GM19468 (cell line): ENCODE results near the gene CDYL.

Experiments used
- ATAC-seq: cut with Tn5 transposase; IDR thresholded peaks from one replicate; pipeline ENCODE4 v1.9.1; 2021; ENCODE audit warnings: mild to moderate bottlenecking, moderate library complexity, moderate number of reproducible peaks; ENCODE audit not compliant: unreplicated experiment; ENCODE audit errors: extremely low read depth

CDYL gene

DNA sequence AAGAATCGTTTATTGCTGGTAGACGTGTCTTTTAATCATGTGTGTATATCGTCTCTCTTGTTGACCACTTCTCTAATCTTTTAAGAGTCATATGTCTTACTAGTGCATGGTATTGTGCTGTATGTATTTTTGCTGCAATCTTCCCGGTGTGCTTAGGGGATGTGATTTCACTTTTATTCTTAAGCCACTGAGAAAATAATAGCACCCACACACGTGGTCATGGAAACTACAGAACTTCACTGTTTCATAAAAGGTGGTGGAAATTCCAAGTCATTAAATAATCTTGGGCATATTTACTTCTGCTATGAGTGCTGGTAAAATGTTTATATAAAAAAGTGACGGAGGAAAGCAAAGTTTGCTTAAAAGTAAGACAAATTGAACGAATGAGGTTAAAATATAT lies 3.0 kb upstream of the CDYL start:
- ATAC-seq, result no peak

DNA sequence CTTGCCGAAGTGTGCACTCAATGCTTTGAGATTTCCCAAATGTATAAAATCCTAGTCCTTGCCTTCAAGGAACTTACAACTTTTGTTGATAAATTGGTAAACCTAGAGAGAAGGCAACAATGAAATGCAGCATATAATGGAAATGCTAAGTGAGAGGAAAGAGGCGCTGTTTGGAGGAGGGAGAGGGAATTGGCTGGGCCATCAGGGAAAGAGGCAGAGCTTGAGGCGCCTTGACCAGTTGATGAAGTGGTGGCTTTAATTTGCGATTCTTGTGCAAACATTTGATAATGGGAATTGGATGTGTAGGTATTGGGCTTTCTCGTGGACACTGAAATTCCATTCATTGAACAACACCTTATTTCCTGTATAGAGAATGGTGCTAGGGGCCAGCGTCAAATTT lies 1.9 kb upstream of the CDYL start:
- ATAC-seq, result no peak

DNA sequence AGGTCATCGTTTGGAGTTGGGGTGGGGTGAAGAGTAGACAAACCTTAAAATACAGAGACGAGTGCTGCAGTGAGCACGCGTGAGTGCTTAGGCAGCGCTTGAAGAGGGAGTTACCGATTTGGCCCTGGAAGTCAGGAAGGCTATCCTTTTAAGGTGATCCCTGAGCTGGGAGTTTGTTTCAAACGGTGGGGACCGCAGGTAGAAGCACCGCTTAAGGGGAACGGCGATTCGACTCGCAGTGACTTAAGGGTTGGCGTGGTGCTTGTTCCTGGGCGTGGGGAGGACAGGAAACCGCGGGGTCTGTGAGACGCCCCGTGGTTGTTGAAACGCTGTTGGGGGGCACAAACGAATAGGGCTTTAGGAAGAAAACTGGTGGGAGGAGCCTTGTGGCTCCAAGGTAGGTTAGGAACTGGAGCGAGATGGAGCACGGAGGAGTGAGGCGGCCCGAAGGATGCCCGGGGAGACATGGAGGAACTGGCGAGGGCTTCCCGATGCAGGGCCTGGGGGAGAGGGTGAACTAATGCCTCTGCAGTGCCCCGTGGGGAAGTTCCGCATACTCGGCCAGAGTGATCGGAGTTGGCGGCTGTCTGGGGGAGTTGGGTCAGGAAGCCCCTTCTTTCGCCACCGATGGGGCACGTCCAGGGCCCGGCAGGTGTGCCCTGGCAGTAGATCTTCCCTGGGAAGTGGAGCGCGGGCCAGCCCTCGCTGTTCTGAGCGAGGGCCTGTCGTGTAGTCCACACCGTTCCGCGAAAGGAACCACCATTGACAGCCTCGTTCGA lies 1.3 kb upstream of the CDYL start:
- no peak for ATAC-seq

DNA sequence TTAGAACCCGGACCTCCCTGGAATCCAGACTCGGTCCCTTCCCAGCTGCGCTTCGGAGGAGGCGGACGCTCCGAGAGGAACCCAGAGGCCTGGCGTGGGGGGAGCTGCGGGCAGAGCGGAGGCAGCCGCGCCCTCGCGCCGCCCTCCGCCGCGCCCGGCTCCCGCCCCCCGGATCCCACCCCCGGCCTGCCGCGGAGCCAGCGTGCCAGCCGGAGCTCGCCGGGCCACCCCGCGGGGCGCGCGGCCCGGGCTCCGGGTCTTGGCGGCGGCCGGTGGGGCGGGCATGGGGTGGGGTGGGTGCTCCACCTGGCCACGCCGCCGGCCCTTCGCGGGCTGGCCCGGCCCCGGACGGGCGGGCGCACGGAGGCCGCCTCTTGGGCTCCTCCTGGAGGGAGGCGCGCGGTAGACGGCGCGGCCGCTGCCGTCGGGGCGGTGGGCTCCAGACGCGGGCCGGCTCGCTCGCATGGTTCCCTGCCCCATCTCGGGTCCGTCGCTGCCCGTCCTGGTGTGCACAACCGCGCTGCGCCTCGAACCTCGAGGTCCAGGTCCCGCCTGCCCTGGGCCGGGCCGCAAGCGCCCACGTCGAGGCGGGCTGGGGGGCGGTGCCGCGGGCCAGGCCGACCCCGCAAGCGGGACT lies 592 bp upstream of the CDYL start:
- peak; percentile 10 for ATAC-seq

DNA sequence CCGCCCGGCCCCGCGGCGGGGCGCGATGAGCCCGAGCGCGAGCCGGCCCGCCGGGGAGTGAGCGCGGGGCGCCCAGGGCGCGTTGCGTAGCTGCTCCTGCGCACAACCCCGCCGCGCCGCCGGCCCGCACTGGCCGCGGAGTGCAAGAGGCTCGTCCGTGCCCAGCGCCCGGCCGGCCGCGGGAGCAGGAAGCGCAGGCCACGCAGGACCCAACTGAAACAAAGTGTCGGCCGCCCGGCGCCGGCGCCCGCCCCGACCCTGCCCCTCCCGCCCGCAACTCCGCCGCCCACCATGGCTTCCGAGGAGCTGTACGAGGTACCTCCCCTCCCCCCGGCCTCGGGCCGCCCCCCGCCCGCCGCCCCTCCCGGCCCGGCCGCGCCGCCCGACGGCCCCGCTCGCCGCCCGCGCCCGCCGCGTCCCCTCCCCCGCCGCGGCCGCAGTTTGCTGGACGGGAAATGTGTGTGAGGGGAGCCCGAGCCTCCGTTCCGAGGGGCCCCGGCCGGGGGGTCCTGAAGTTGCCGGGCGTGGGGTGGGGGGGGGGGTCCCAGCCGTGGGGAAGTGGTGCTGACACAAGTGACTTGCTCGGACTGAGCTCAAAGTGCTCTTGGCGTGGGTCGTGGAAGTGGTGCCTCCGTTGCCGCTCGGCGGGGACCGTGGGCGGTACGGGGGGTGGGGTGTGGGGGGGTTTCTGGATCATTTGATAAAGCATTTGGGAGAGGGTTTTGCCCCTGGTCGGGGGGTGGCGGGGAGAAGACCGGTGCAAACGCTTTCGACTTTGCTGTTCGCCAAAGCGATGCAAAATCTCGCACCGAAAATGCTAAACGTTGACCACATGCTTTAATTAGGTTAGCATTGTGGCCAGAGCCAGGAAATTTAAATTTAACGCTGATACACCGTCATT lies 539 bp downstream of the CDYL start:
- ATAC-seq, result peak; percentile 2

DNA sequence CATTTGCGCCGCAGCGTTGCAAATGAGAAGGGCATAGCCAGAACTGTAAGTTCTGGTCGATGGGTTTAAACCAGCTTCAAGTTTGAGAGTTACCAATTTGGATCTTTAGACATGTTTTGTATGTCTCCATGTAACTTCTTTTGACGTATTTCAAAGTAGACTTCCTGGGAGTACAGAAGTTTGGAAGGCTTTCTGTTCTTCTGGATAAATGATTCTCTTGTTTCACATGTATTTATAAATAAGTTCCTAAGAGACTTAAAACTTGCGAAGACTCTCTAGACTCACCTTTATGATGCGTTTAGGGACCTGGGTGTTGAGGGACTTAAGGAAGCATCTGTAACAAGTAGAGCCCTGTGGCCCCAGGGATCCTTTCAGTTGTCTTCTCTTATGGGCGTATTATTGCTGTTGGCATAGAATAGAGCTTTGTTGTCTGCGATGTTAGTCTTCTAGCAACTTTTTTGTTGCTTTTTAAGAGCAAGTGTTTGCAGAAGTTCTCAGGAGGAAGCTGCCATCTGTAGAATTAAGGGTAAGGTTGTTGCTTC lies 1.3 kb downstream of the CDYL start:
- no peak for ATAC-seq

DNA sequence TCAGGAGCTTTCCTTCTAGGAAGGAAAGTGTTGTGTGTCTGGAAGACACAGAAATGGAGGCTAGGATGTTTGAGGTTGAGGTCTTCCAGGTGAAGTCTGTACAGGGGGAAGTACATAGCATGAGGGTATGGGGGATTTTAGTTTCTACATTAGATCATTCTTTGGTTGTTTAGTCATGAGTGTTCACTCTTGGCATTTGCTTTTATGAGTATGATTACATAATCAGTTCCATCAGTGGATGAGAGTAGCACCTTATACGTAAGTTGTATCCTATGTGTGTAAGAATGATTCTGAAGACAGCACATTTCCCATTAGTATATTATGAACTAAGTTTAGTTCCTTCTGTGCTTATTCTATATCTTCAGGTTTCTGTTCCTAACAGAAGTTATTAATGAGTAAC lies 1.9 kb downstream of the CDYL start:
- ATAC-seq, result no peak

DNA sequence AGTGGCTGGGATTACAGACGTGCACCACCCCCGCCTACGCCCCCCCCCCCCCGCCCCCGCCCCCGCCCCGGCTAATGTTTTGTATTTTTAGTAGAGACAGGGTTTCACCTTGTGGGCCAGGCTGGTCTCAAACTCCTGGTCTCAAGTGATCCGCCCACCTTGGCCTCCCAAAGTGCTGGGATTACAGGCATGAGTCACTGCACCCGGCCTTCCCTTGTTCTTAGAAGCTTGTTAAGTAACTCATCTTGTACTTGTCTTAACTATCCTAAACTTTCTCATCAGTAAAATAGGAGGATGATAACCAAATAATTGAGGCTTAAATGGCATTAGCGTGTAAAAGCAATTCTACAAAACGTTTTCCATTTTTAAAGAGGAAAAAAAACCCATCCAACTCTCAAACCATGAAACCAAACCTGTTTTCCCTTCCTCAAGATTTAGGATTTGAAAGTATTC lies 4.2 kb downstream of the CDYL start:
- no peak for ATAC-seq

DNA sequence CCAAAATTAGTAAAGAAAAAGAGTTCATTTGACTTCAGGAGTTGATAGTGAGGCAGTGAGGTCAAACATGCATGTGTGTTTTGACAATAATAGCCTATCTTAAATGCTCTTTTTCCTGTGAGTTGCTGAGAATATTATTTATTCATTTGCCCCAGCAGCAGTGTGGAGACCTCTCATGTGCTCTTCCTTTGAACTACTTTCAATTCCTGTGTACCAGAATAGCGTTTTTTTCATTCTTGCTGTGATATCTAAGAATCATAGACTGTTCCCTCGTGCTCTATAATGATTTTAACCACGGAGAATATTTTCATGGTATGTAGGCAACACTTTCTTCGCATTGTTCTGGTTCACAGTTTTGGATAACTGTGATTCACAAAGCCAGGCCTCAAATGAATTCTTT lies 5.2 kb downstream of the CDYL start:
- peak; percentile 23 for ATAC-seq

DNA sequence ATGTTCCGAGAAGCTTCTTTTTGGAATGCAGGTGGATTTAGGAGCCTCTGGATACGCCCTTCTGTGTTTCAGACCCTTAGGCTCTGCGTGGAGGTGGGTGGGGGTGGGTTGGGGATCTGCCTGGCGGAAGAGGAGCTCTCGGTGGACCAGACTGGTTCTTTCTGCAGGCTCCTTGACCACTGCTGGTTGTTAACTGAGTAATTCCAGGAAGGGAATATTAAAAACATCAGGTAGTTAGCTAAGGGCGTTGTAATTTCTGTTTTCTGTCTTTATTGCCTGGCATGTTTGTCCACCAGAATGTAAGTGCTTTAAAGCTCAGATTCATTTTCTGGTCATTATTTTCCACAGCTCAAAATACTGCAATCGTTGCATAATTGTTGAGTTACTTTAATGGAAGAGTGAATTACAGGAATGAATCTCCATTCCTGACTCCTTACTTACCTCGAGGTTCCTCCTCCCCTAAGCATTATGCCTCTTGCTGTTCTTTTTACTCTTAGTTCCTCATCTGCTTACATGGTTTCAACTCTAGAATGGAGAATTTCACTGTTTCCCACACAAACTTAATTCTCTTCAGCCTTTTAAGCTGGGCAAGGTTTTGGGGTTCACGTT lies 5.9 kb downstream of the CDYL start:
- no peak for ATAC-seq

DNA sequence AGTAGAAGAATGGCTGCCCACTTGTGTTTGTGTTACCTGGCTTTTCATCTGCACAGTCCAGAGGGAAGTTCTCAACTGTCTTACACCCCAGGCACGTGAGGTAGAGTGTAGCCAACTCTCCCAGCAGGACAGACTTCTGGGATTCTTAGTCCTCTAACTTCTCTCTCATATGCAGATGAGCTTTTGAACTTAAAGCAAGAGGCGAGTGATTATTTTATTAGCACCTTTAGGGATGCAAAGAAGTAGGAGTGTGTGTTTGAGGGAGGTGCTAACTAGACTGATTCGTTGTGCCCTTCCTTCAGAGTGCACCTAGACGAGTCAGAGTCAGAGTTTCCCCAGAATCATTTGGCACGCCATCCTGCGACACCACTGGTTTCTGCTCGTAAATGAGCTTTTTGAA lies 10.8 kb downstream of the CDYL start:
- no peak for ATAC-seq

DNA sequence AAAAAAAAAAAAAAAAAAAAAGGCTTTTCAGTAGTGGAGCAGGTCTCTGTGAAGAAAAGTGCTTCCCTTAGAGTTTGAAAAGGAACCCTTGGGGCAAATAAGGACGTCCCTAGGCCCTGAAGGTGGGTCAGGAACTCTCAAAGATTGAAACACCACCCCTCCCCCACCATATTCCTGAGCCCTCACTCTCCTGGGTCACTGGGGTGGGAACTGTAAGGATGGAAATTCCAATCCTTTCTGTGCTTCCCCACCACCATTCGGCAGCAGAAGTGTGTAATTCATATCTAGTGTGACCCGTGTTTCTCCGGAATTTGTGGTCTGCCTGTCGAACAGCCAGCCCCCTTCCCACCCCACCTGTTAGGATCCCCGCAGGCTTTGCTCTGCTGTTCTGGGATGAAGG lies 12.3 kb downstream of the CDYL start:
- ATAC-seq, result no peak

DNA sequence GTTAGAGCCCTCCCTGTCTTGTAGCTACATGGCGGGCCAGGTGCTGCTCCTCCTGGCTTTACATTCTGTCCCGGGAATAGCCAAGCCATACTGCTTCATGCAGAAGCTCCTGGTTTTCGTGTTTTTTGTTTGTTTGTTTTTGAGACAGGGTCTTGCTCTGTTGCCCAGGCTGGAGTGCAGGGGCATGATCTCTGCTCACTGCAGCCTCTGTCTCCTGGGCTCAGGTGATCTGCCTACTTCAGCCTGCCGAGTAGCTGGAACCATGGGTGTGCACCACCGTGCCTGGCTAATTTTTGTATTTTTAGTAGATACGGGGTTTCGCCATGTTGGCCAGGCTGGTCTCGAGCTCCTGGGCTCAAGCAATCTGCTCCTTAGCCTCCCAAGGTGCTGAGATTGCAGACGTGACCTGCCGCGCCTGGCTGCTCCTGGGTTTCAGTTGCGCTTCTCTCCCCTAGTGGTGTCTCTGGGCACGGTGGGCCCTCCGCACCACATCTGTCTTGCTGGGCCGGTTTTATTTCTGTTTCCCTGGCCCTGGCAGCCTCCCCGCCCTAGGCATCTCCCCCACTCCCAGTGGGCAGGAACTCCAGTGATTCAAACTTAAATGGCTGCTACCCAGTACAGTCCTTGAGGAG lies 12.9 kb downstream of the CDYL start:
- ATAC-seq, result peak; percentile 88

DNA sequence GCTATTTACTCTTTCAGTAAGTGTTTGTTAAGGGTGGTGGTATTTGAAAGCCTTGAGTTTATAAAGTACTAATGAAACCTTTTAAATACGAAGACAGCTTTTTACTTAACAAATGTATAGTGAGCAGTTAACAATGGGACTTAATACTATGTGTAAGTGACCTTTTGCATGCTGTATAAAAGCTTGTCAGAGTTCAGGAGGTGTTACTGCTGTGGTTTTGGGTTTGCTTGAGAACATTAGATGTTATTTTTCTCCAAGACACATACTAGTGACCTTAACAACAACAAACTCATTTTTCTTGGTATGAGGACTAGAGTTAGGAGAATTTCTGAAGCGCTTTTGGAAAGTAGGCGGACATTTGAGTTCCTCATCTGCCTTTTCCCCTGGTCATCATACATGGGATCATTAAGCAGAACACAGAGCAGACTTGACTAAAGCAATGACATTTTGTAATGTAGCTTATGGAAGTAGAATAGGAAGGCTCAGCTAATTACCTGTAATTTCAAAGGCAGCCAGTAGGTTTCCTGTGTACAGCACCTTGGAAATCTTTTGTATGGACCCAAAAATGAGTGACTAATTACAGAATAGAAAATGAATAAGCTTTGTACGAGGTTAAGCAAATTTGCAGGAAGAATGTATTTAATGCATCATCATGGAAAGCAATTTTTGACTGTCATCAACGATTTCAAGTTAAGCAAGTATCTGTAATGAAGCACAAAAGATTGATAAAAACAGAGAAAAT lies 14.1 kb downstream of the CDYL start:
- ATAC-seq, result no peak

DNA sequence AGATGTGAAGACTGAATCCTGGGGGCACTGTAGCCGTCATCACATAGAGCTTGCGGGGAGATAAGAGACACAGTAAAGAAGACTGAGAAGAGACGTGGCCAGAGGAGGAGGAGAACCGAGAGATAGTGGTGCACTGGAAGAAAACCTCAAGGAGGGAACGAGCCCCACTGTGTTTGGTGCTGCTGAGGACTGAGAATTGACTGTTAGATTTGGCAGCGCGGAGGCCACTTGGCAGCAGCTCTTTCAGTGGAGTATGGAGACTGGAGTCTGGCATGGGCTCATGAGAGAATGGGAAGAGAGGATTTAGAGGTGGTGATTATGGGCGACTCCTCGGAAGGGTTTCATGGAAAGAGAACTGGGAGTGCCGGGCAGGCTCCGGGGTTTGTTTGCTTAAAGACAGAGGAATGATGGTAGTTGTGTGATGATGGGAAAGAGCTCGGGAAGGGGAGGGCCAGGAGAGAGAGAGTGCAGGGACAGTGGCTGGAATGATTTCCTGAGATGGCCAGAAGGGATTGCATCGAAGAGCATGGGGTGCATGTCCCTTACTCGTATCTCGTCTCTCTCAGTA lies 18.0 kb downstream of the CDYL start:
- no peak for ATAC-seq

DNA sequence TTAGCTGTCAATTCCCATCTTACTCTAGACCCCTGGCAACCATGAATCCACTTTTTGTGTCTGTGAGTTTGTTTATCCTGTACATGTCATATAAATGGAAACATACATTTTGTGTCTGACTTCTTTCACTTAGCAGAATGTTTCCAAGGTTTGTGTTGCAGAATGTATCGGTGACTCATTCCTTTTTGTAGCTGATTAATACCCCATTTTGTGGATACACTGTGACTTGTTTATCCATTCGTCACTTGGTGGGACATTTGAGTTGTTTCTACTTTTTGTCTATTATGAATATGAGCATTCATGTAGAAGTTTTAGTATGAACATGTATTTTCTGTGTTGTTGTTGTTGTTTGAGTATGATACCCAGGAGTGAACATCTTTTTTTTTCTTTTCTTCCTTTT lies 21.4 kb downstream of the CDYL start:
- no peak for ATAC-seq

DNA sequence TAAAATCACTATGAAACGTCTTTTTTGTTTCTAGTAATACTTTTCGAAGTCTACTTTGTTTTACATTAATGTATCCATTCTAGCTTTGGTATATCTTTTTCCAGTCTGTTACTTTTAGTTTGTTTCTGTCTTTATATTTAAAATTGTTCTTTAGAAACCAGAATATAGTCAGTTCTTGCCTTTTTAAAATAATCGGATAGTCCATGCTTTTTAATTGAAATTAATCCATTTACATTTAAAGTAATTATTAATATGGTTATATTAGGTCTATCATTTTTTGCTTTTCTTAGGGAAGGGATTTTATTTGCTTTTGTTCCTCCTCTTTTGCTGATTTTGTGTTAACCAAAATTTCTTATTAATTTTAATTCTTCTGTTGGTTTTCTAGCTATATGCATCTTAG lies 23.7 kb downstream of the CDYL start:
- ATAC-seq, result no peak

DNA sequence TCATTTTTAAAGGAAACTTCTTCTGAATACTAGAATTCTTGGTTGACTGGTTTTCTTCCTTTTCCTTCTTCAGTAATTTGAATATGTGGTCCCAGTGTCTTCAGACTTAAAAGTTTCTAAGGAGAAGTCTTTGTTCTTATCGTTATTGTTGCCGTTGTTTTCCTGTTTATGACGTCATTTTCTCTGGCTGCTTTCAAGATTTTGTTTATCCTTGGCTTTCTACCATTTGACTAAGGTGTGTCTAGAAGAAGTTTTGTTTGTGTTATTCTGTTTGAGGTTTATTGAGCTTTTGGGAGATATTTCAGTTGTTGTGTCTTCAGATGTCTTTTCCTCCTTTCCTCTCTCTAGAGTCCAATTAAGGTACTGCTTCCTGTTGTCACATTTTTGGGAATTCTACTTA lies 24.5 kb downstream of the CDYL start:
- no peak for ATAC-seq
